ELF-1 (cell line): ENCODE results near the gene ENKD1.

ENCODE experiments used
- DNase-seq: peaks from one replicate; pipeline ENCODE4 v3.0.0-alpha.2; 2016; ENCODE audit warnings: low read depth, low spot score

The ENKD1 gene

DNA sequence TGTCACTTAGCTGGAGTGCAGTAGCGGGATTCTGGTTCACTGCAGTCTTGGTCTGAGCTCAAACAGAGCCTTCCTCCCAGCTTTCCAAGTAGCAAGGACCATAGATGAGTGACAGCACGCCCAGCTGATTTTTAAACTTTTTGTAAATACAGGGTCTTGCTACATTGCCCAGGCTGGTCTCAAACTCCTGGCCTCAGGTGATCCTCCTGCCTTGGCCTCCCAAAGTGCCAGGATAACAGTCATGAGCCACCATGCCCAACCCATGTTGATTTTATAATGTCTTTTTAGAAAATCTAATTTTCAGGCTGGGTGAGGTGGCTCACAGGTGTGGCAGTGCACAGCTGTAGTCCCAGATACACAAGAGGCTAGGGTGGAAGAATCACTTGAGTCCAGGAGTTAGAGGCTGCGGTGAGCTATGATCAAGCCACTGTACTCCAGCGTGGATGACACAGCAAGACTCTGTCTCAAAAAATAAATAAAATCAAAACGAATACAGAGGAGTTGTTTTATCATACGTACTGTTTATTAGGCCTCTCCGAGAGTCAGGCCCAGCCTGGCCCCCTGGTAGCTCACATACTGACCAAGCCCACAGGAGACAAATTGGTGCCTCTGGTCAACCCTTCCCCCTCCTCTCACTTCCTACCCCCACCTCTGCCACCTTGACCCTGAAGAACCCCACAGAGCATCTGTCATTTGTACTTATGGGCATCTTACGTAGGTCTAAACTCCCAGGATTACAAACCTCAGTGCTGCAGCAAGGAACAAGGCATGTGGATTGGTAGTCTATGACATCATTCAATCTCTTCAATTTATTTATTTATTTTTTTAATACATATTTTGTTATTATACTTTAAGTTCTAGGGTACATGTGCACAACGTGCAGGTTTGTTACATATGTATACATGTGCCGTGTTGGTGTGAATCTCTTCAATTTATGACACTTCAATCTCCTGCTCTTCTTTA lies 13.7 kb upstream of the ENKD1 start:
- no peak for DNase-seq

- DNase-seq = no peak
Measured at GRCh38 chr16:67678354-67679023, 11.9 kb upstream of the ENKD1 start.

GRCh38 chr16:67677712-67678111 lies 11.2 kb upstream of the ENKD1 start:
- DNase-seq = peak; percentile 84

GRCh38 chr16:67676939-67677338 lies 10.4 kb upstream of the ENKD1 start:
- DNase-seq = no peak

DNA sequence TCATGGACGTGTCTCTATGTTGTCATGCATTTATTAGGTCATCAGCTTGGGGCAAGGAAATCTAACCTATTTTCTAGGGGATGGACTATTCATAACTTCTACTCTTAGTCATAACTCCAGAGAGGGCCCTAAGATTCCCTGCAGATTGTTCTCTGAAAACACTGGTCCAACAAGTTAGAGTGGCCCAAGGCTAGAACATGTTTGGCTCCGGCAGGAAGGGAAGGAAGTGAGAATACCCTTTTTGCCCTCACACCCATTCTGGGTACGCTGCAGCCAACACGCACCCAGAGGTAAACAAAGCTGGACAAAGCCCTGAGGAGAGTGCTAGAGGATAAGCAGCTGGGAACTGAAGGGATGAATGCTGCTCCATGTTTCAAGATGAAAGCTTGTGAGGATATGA lies 10.0 kb upstream of the ENKD1 start:
- no peak for DNase-seq

GRCh38 chr16:67675999-67676398 lies 9.4 kb upstream of the ENKD1 start:
- no peak for DNase-seq

DNA sequence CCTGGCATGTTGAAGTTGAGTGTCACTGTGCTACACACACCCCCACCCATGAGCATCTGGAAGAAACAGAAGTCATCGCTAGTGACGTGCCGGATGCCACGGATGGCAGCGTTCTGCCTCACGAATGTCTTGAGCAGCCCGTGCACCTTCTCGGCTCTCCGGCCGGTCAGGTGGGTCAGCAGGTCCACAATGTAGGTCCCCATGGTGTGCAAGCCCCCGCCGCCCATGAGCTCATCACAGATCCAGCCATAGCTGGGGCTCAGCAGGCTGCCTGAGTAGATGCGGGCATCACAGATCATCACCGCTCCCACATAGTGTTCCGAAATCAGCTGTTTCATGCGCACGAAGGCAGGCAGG lies 9.0 kb upstream of the ENKD1 start:
- no peak for DNase-seq

- DNase-seq = no peak
Measured at GRCh38 chr16:67674851-67675578, 8.5 kb upstream of the ENKD1 start.

- no peak for DNase-seq
Measured at GRCh38 chr16:67673712-67674580, 7.4 kb upstream of the ENKD1 start.

DNA sequence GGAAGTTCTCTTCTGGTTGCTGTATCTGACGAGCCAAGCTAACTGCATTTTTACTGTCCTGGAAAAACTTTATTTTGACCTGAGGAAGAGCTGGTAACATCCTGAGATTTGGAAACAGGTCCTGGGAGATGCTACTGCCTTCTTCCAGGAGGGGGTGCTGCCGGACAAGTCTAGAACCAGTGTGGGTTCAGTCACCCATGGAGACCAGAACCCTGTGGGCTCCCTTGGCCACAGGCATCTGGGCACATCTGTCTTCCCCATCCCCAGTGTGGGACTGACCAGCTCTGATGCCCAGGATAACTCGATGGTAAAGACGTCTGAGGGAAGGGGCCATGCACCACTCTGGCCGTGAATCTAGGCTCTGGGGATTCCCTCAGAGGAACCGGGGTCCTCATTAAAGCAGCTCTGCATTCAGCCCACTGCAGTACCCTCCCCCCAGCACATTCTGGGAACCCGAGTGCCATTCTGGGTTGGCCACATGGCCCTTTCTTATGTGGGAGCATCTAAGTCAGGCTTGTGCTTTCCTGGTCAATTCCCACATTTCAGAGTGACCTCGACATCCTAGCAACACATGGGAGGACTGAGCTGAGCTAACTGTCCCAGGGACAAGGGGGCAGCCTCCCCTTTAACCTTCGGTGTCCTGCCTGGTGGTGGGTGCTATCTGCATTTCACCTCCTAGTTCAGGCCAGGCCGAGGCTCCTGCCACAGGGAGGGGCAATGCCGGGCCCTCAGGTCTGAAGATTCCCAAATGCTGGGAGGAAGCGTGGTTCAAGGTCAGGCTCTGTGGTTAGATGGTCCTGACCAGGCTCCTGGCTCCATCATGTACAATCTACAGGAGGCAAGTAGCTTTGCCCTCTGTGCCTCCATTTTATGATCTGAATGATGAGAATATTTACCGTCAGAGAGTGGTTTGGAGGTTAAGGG lies 6.5 kb upstream of the ENKD1 start:
- peak; percentile 59 for DNase-seq

DNA sequence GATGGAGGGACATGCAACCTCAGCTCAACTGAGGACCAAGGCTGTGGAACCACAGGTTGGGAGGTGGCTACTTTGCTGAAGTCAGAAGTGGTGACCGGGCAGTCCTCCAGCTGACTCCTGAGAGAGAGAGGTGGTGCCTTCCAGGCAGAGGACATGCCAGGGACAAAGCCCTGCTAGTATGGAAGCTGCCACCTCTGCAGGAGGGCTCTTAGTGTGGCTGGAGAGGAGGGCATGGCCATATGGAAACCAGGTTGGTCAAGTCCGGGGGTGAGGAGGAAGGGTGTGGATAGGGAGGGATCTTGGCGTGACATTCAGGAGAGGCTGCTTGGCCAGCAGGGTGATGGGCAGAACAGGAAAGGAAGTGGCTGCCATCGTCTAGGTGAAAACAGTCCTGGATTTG lies 5.8 kb upstream of the ENKD1 start:
- no peak for DNase-seq

DNA sequence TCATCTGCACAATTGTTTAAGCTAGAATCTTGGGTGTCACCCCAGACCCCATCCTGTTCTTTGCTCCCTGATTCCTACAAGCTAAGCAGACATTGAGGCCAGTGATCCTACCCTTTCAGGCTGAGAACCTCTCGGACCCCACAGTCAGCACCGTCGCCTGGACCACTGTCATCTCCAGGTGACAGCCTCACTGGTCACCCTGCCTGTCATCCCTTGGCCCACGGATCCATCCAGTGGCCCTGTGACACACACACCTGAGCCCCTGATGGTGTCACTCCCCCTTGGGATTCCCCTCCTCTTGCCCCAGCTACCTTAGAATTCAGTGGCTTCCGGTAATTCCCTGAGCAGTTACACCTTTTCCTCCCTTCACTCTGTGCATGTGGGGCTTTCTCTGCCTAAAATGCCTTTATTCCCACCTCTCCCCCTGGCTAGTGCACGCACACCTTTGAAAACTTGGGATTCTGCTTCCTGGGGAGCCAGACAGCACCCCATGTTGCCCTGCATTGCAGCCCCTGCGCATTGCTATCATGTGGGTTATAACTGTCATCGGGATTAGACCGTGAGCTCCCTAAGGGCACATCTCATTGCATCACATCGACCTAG lies 3.0 kb upstream of the ENKD1 start:
- DNase-seq = no peak

- no peak for DNase-seq
Measured at GRCh38 chr16:67668495-67669157, 2.1 kb upstream of the ENKD1 start.

DNA sequence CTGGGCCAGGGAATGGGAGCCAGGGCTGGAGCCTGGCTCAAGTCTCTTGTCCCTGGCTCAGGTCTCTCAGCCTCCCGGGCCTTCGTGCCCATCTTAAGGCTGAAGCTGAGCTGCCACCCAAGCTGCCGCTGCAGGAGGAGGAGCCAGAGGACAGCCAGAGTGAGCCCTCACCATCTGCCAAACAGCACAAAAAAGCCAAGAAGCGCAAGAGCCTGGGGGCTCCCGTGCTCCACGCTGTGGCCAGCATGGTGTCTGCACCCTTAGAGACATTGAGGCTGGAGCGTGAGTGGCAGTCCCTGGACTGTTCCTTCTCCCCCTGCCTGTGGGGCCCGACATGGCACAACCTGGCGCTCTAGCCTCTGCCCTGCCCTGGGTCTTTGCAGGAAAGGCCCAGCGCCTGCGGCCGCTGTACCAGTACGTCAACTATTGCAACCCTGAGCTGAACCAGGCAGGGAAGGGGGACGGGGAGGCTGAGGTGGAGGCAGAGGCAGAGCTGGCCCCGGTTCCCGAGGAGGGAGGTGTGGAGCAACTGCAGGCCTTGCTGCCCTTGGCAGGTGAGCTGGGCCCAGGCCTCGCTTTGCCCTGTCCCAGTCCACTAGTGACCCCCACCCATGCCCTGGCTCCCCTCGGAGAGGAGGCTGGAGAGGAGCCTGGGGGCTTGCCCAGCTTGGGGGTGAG lies 1.4 kb upstream of the ENKD1 start:
- peak; percentile 96 for DNase-seq

DNA sequence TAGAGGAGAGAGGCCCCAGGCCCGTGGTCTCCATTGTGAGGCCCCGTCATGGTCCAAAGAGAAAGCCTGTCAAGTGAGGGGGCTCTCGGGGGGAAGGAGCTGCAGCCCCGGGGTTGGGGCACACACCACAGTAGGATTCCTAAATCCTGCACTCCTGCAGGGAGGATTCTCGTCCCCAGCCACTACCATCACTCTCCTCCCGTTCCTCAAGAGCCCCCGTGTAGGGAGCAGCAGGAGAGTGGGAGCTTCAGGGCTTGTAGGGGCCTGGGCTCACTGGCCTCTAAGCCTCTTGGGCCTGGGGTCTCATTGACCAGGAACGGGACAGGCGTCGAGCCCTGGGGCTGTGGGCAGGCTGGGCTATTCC lies 885 bp upstream of the ENKD1 start:
- no peak for DNase-seq

DNA sequence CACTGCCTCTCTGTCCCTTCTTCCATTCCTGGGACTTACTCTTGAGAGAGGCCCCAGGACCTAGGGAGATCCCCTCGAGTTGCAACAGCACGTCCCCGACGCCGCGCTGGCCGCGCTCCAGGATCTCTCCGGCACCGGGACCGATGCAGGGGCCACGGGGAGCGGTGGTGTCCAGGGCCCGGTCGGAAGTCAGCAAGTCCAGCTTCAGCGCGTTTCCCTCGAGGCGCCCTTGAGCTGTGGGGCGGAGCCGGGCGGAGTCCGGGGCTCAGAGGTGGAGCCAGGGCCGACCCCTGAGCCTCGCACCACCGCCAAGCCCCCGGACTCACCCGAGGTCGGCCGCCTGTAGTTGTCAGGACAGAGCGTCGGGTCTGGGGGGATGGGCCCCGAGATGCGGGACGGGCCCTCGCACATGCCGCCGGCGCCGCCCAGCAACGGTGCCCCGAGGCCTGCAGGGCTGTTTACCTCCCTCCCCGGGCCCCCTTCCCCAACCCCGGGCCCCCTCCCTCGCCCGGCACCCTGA lies 458 bp downstream of the ENKD1 start:
- no peak for DNase-seq

DNA sequence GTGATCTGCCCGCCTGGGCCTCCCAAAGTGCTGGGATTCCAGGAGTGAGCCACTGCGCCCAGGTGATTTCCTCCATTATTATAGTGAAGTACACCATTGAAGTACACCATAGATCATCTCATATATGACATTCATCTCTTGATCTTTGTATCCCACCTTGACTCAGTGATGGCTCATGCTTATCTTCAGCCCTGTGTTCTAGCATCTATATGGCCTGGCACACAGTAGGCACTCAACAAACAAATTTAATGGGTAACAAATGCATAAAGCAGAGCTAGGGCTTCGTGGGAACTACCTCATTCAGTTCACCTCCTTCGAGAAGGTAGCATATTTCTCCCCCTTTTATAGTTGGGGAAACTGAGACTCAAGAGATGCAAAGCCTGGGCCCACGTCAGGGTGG lies 952 bp downstream of the ENKD1 start:
- no peak for DNase-seq

- no peak for DNase-seq
Measured at GRCh38 chr16:67664871-67665270, 1.7 kb downstream of the ENKD1 start.

DNA sequence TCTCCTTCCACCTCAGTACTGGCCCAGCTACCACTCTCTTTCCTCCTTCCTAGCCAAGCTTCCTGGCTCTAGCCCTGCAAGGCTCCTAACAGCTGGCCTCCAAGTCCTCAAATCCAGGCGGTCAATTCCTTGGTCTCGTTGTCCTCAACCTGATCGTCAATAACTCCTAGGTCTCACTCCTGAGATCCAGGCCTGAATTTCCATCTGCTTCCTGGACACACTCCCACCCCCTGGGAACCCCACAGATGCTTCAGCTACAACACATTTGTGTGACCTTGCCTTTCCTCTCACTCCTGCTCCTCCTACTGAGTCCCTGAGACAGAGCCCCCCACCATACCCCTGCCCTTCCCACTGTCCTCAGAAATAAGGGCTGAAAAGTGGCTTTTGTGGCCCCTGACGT lies 2.3 kb downstream of the ENKD1 start:
- DNase-seq = no peak
